Karpas-422 (cell line): Measurements from ENCODE around the gene KCNQ1. TPM values are rescaled to one million over a fixed set of nuclear protein-coding genes. Genes with fewer than 3 reads are reported as not detected.

Experiments used
- DNase-seq: peaks from one replicate; pipeline ENCODE4 v3.0.0-alpha.2; 2015
- H2AFZ ChIP-seq: fragments of 200-600 bp; sonication (generic); 2 replicates; pipeline ENCODE4 v1.6.1; 2014; ENCODE audit warnings: antibody characterized with exemption, low read length, mixed read lengths
- H3K27ac ChIP-seq: fragments of 200-600 bp; sonication (generic); 2 replicates; pipeline ENCODE4 v1.5.1; 2014; ENCODE audit warnings: mild to moderate bottlenecking, low read length, moderate library complexity
- H3K27me3 ChIP-seq: fragments of 200-600 bp; sonication (generic); 2 replicates; pipeline ENCODE4 v1.6.1; 2014; ENCODE audit warnings: low read length, mixed read lengths
- H3K36me3 ChIP-seq: fragments of 200-600 bp; sonication (generic); 2 replicates; pipeline ENCODE4 v1.6.1; 2014; ENCODE audit warnings: low read length, mixed read lengths; ENCODE audit not compliant: insufficient read depth
- H3K4me1 ChIP-seq: fragments of 200-600 bp; sonication (generic); 2 replicates; pipeline ENCODE4 v1.6.1; 2014; ENCODE audit warnings: mild to moderate bottlenecking, low read length, mixed read lengths
- H3K4me2 ChIP-seq: fragments of 200-600 bp; sonication (generic); 2 replicates; pipeline ENCODE4 v1.6.1; 2014; ENCODE audit warnings: low read length, low read depth, mild to moderate bottlenecking; ENCODE audit not compliant: poor library complexity, severe bottlenecking
- H3K4me3 ChIP-seq: fragments of 200-600 bp; sonication (generic); 2 replicates; pipeline ENCODE4 v1.5.1; 2014; ENCODE audit warnings: mild to moderate bottlenecking, antibody characterized with exemption, low read length, mixed read lengths
- H3K79me2 ChIP-seq: fragments of 200-600 bp; sonication (generic); 2 replicates; pipeline ENCODE4 v1.6.1; 2014; ENCODE audit warnings: mild to moderate bottlenecking, low read length, mixed read lengths
- H3K9ac ChIP-seq: fragments of 200-600 bp; sonication (generic); 2 replicates; pipeline ENCODE4 v1.6.0; 2014; ENCODE audit warnings: low read length
- H3K9me2 ChIP-seq: fragments of 200-600 bp; sonication (generic), shearing (Covaris generic); replicated peaks from 2 replicates; pipeline ENCODE4 v1.6.0; 2014; ENCODE audit warnings: mild to moderate bottlenecking, low read length, moderate library complexity; ENCODE audit not compliant: insufficient read depth
- H3K9me3 ChIP-seq: fragments of 300-700, 200-600 bp; sonication (generic); 2 replicates; pipeline ENCODE4 v1.6.1; 2014; ENCODE audit warnings: low read length, mixed read lengths
- H4K20me1 ChIP-seq: fragments of 200-600 bp; sonication (generic); 2 replicates; pipeline ENCODE4 v1.6.1; 2014; ENCODE audit warnings: mild to moderate bottlenecking, antibody characterized with exemption, low read length, low read depth; ENCODE audit not compliant: insufficient read depth
- total RNA-seq: library from RNA; depleted of rRNA; stranded (reverse); fragments of >200 nt; shearing (Covaris generic); gene quantifications from 2 replicates; pipeline ENCODE4 v1.2.3, GENCODE V29; 2014; ENCODE audit warnings: low replicate concordance

The KCNQ1 gene
- total RNA-seq, 1 experiment from 2014 or later = not detected

DNA sequence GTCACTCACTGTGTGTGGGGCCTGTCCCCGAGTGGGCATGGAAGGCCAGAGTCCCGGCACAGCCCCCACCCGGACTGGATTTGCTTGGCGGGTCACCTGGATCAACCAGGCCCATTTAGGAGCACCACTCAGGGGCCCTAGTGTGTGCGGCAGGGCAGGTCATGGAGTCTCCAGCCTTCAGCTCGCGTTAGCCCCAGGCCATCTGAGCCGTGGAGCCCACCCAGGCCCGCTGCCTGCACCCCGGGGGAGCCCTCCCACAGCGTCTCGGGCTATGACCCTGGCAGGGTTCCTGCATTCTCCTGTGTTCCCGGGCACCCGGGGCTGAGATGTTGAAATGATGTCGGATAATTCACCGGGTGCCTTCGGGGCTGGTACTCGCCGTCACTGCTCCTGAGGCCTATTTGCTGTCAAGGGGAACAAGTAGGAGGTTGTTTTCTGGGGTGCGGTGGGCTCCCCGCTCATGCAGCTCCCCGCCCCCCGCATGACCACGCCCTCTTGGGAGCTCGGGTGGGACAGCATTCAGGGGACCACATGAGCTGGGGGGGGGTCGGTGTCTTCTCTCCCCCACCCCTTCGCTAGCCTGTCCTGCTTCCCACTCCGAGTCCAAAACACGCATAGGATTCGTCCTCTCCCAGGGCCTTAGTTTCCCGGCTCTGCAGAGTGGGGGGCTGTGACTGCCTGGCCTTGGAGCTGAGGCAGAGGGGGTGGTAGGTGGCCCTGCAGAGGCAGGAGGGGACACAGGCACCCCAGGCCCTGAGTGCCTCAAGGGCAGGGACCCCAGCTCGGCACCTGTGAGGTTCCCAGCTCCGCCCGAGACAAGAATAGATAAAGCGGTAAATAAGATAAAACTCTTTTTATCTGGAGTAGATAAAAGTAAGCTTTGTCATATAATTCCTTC, 77.2 kb downstream of the KCNQ1 start:
- no peaks in the 10 kb centered on the region for H3K9me2 ChIP-seq

DNA sequence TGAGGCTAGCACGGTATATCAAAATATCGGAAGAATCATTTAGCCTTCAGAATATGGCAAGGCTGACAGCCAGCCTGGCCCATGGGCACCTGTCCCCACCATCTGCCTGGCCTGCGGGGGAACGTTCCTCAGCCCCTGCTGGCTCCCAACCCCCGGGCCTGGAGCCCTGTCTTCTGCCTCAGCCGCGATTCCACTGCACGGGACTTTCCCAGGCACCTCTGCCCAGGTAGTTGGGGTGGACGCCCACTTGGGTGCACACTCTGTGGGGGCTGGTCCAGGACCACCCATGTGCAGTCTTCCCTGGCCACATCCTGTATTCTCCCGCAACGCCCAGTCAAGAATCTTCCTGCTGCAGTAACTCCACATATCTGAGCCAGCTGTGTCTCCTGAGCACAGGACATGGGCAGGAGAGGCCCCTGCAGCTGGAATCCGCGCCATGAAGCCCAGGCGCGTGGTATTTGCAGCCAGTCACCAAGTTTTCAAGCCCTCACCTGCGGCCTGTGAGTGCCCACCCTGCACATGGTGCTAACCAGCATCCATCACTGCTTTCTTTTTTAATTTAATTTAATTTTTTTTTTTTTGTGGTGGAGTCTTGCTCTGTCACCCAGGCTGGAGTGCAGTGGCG, 77.9 kb downstream of the KCNQ1 start:
- Histone ChIP-seq H3K9me2 (no peaks in the 10 kb centered on the region), H3K9ac (no peak overlapping the region), H3K4me1 (peaks cover 21% of the 10 kb centered on the region), H3K27me3 (no peaks in the 10 kb centered on the region), H3K4me3 (no peak overlapping the region), H3K27ac (no peak overlapping the region), H2AFZ (no peak overlapping the region), H3K36me3 (no peaks in the 10 kb centered on the region), H3K9me3 (no peaks in the 10 kb centered on the region), H3K79me2 (no peaks in the 10 kb centered on the region), H4K20me1 (no peaks in the 10 kb centered on the region), H3K4me2 (no peak overlapping the region)
- no peak for DNase-seq

More for the DNA sequence above, 77.2 kb downstream of the KCNQ1 start:
- Histone ChIP-seq H2AFZ (no peak overlapping the region), H3K9me3 (no peaks in the 10 kb centered on the region), H3K27me3 (no peaks in the 10 kb centered on the region), H3K79me2 (no peaks in the 10 kb centered on the region), H3K9ac (no peak overlapping the region), H3K27ac (no peak overlapping the region), H3K36me3 (no peaks in the 10 kb centered on the region), H3K4me1 (peaks cover 14% of the 10 kb centered on the region), H4K20me1 (no peaks in the 10 kb centered on the region), H3K4me3 (no peak overlapping the region), H3K4me2 (no peak overlapping the region)
- DNase-seq = no peak

- H3K27ac ChIP-seq = no peak overlapping the region
- H2AFZ ChIP-seq = no peak overlapping the region
- no peaks in the 10 kb centered on the region for H3K9me3 ChIP-seq
- H3K9ac ChIP-seq = no peak overlapping the region
- H3K9me2 ChIP-seq = no peaks in the 10 kb centered on the region
- H3K79me2 ChIP-seq = no peaks in the 10 kb centered on the region
- DNase-seq = no peak
- no peak overlapping the region for H3K4me2 ChIP-seq
- no peaks in the 10 kb centered on the region for H3K36me3 ChIP-seq
- peaks cover 21% of the 10 kb centered on the region for H3K4me1 ChIP-seq
- H3K27me3 ChIP-seq = no peaks in the 10 kb centered on the region
- no peaks in the 10 kb centered on the region for H4K20me1 ChIP-seq
- H3K4me3 ChIP-seq = no peak overlapping the region
These were observed 79.1 kb downstream of the KCNQ1 start for GRCh38 chr11:2523821-2524391.

- Histone ChIP-seq H3K36me3 (no peaks in the 10 kb centered on the region), H3K4me3 (no peak overlapping the region), H3K9ac (no peak overlapping the region), H3K79me2 (no peaks in the 10 kb centered on the region), H3K4me1 (peaks cover 21% of the 10 kb centered on the region), H4K20me1 (no peaks in the 10 kb centered on the region), H3K4me2 (no peak overlapping the region), H2AFZ (no peak overlapping the region), H3K9me3 (no peaks in the 10 kb centered on the region), H3K27me3 (no peaks in the 10 kb centered on the region), H3K27ac (no peak overlapping the region), H3K9me2 (no peaks in the 10 kb centered on the region)
- DNase-seq = no peak
These were observed 79.8 kb downstream of the KCNQ1 start for GRCh38 chr11:2524446-2525165.

DNA sequence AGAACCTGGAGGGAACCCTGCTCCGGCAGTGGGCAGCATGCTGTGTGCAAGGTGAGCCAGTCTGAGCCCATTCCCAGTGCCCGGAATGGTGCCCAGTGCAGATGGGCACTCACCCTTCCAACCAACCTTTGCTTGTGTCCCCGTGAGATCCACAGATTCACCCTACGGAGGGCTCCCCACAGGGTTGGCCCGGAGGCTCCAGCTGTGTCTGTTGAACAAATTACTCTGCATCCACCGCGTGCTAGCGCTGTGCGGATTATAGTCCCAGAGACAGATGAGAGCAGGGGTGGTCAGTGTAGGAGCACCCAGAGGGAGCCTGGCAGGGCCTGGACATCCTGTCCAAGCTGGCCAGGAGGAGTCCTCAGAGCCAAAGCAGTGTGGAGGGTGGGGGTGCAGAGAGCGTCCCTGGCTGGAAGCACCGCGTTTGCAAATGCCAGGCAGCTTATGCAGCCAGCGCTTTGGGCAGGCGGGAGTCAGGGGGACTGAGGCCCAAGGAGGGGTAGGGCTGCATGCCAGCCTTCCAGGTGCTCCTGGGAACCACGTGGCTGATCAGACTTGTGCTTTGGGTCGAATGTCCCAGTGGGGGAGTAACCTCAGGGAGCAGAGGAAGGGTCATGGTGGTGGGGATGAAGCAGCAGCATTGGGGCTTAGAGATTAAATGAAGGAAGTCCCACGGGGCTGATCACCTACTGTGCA, 80.5 kb downstream of the KCNQ1 start:
- H3K9ac ChIP-seq = no peak overlapping the region
- H3K9me3 ChIP-seq = no peaks in the 10 kb centered on the region
- no peak overlapping the region for H3K4me3 ChIP-seq
- no peaks in the 10 kb centered on the region for H3K36me3 ChIP-seq
- no peaks in the 10 kb centered on the region for H3K27me3 ChIP-seq
- DNase-seq = no peak
- H3K9me2 ChIP-seq = no peaks in the 10 kb centered on the region
- no peaks in the 10 kb centered on the region for H4K20me1 ChIP-seq
- H3K4me1 ChIP-seq = peaks cover 21% of the 10 kb centered on the region
- no peaks in the 10 kb centered on the region for H3K79me2 ChIP-seq
- H3K4me2 ChIP-seq = no peak overlapping the region
- H2AFZ ChIP-seq = no peak overlapping the region
- no peak overlapping the region for H3K27ac ChIP-seq

DNA sequence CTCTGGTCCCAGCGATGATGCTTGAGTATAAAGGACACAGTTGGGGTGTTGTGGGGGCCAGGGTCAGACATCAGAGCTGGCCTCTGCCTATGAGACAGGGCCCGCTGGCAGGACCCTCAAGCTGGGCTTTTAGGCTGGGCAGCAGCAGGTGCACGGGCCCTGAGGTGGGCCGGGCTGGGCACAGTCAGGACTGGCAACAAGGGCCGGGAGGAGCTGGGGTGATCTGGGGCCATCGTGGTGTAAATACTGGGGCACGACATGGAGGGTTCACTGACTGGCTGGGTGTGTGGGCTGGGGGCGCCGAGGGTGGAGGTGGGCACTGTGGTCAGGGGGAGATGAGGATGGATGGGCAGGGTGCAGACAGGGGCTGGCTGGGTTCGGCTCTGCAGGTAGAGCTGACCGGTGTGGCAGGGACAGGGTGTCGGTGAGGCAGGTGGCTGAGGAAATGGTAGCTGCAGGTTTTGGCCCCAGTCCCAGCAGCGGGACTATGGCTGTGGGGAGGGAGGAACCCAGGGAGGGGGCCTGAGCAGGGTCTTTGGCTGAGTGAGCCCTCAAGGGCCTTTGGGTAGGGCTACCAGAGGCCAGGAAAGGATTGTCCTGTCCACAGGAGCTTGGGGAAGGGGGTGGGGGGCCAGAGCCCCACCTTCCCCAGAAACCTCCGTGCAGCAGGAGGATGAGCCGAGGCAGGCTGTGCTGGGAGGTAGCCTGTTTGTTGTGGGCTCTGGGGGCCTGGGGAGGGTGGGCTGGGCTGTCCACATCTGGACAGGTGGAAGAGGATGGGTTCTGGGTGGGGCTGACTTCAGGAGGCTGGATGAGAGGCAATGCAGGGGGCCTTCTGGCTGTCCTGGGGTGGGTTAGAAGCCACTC, 81.4 kb downstream of the KCNQ1 start:
- H2AFZ ChIP-seq = no peak overlapping the region
- 0 out of 2 replicates have a peak overlapping the region, but pooled peaks have one; percentile 27 for H3K4me3 ChIP-seq
- H3K36me3 ChIP-seq = no peaks in the 10 kb centered on the region
- no peaks in the 10 kb centered on the region for H3K27me3 ChIP-seq
- peak overlapping the region; percentile 52 for H3K4me2 ChIP-seq
- DNase-seq = no peak
- H3K9ac ChIP-seq = peak overlapping the region; percentile 40
- H3K27ac ChIP-seq = no peak overlapping the region
- no peaks in the 10 kb centered on the region for H3K9me3 ChIP-seq
- H4K20me1 ChIP-seq = no peaks in the 10 kb centered on the region
- no peaks in the 10 kb centered on the region for H3K79me2 ChIP-seq
- H3K4me1 ChIP-seq = peaks cover 21% of the 10 kb centered on the region
- no peaks in the 10 kb centered on the region for H3K9me2 ChIP-seq

- H3K4me2 ChIP-seq = peak overlapping the region; percentile 52
- DNase-seq = peak; percentile 89
- no peak overlapping the region for H2AFZ ChIP-seq
- no peaks in the 10 kb centered on the region for H3K9me2 ChIP-seq
- H3K9ac ChIP-seq = peak overlapping the region; percentile 40
- no peaks in the 10 kb centered on the region for H4K20me1 ChIP-seq
- H3K36me3 ChIP-seq = no peaks in the 10 kb centered on the region
- H3K9me3 ChIP-seq = no peaks in the 10 kb centered on the region
- H3K79me2 ChIP-seq = no peaks in the 10 kb centered on the region
- H3K4me1 ChIP-seq = peaks cover 21% of the 10 kb centered on the region
- no peak overlapping the region for H3K27ac ChIP-seq
- 0 out of 2 replicates have a peak overlapping the region, but pooled peaks have one; percentile 27 for H3K4me3 ChIP-seq
- H3K27me3 ChIP-seq = no peaks in the 10 kb centered on the region
These were observed 82.1 kb downstream of the KCNQ1 start for GRCh38 chr11:2526808-2527381.
